LoVo (cell line): ENCODE data around the gene TOR1AIP1.
"Not testable (repeated sequence)": the region's sequence is repeated elsewhere in the genome, so short reads cannot be mapped to it uniquely, and the experiment has no call there.

Source experiments
- DNase-seq: peaks from one replicate; pipeline ENCODE4 v3.0.0-alpha.2; 2016; ENCODE audit warnings: low spot score

Gene TOR1AIP1, protein sequence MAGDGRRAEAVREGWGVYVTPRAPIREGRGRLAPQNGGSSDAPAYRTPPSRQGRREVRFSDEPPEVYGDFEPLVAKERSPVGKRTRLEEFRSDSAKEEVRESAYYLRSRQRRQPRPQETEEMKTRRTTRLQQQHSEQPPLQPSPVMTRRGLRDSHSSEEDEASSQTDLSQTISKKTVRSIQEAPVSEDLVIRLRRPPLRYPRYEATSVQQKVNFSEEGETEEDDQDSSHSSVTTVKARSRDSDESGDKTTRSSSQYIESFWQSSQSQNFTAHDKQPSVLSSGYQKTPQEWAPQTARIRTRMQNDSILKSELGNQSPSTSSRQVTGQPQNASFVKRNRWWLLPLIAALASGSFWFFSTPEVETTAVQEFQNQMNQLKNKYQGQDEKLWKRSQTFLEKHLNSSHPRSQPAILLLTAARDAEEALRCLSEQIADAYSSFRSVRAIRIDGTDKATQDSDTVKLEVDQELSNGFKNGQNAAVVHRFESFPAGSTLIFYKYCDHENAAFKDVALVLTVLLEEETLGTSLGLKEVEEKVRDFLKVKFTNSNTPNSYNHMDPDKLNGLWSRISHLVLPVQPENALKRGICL

DNA sequence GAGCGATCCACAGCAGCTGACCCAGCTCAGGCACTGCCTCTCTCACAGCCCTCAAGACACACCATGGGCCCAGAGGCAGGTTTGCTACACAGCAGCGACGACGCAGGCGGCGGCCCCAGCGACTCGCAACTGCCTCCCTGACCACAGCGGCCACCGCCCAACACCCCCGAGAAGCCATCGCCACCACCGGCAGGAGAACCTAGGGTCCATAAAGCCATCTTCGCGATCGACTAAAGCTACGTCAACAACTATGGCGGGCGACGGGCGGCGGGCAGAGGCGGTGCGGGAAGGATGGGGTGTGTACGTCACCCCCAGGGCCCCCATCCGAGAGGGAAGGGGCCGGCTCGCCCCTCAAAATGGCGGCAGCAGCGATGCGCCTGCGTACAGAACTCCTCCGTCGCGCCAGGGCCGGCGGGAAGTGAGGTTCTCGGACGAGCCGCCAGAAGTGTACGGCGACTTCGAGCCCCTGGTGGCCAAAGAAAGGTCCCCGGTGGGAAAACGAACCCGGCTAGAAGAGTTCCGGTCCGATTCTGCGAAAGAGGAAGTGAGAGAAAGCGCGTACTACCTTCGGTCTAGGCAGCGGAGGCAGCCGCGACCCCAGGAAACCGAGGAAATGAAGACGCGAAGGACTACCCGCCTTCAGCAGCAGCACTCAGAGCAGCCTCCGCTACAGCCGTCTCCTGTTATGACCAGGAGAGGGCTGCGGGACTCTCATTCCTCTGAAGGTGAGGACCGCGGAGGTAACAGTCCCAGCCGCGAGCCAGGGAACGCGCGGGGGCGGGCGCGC is at the start of gene TOR1AIP1:
Gene TOR1AIP1 (plus strand): TSS at position 33 of the 787 bp plus-strand sequence. CDS start 218 bp downstream, at position 251.
- peak; percentile 95 for DNase-seq

DNA sequence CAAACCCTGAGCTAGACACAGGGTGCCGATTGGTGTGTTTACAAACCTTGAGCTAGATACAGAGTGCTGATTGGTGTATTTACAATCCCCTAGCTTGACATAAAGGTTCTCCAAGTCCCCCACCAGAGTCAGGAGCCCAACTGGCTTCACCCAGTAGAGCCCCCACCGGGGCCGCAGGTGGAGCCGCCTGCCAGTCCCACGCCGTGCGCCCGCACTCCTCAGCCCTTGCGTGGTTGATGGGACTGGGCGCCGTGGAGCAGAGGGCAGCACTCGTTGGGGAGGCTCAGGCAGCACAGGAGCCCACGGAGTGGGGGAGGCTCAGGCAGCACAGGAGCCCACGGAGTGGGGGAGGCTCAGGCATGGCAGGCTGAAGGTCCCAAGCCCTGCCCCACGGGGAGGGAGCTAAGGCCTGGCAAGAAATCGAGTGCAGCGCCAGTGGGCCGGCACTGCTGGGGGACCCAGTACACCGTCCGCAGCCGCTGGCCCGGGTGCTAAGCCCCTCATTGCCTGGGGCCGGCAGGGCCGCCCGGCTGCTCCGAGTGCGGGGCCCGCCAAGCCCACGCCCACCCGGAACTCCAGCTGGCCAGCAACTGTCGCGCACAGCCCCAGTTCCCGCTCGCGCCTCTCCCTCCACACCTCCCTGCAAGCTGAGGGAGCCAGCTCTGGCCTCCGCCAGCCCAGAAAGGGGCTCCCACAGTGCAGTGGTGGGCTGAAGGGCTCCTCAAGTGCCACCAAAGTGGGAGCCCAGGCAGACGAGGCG is 45.2 kb upstream of the TOR1AIP1 start:
- not testable (repeated sequence) for DNase-seq

DNA sequence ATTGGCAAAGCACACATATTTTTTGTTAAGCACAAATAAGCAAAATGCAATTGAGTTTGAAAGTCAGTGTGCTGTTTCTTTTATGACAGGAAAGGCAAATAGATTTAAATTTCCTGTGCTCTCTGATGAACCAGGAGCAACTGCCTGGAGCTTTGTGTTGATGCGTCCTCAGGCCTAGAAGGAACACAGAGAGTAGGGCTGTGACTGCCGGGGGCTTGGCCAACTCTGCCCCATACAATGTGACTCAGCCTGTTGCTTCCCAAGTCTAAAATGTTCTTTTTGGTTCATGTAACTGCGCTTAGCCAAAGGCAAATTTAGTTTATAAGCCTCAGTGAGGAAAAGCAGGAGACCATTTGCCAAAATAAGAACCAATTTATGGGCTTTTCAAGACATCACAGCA is 42.0 kb upstream of the TOR1AIP1 start:
- DNase-seq: no peak

DNA sequence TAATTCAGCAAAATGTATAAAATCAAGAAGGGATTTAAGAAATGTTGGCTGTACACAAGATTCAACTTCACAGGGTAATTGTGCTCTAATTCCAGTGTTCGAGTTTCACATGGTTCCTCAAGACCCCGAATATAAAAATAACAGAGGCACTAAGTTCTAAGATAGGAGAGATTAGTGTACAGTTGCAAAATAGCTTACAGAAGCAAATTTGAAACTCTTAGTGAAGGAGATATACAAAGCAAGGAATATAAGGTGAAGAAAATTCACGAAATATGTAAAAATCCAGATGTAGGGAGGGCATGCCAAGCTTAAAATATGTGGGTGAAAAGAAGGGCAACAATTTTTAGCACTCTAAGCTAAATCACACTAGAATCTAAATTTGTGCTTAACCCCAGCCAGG is 33.9 kb upstream of the TOR1AIP1 start:
- no peak for DNase-seq

DNA sequence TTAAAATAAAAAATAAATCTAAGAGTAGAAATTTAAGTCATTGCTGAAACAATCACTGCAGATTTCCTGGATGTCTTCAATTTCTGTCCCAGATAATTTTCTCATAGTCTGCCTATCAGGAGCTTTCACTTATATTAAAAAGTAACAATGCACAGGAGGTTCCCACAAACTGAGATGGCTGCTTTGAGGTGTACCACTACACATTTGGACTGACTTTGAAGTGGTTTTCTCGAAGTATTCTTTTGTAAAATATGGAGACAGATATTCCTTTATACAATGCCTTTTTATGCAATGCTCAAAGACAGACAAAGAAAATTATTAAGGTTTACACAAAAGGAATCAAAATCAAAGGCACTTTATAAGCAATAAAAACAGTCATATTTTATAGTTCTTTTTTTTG is 29.0 kb upstream of the TOR1AIP1 start:
- DNase-seq: no peak

DNA sequence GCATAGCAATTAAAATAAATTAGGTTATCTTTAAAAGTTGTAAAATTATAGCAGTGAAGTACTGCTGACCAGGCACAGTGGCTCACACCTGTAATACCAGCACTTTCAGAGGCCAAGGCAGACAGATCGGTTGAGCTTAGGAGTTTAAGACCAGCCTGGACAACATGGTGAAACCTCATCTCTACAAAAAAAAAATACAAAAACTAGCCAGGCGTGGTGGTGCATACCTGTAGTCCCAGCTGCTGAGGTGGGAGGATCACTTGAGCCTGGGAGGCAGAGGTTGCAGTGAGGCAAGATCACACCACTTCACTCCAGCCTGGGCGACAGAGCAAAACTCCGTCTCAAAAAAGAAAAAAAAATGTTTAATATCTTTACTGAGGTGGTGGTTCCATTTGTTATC is 26.3 kb upstream of the TOR1AIP1 start:
- DNase-seq: not testable (repeated sequence)

DNA sequence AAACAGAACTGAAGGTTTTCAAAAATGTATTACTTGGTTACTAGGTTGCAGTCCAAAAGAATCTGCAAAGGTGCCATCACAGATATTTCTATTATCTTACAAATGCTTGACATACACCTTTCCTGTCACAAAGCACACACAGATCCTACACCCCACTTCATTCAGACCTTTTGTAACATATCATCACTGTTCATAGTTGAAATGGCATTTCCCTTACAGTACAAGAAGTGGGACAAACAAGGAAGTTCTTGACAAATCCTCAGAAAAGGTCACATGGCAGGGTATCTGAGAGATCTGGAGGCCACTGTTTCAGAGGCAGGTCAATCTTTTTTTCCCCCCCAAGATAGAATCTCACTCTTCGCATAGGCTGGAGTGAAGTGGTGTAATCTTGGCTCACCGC is 25.8 kb upstream of the TOR1AIP1 start:
- no peak for DNase-seq

DNA sequence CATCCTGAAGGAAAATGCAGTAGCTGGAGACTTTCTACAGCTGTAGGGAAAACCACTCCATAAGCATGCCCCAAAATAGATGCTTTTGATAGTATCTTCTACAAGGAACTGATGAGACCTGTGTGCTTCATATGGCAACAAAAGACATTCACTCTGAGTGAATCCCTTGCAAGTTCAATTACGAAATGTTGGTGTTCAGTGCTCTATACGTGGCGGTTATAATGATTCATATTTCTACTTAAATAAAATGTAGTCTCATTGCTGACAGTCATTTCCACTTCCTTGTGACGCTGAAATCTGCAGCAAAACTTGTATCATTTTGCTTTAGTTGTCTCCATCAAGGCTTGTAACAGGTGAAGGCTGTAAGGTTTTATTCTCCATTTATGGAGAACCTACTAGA is 25.1 kb upstream of the TOR1AIP1 start:
- no peak for DNase-seq

DNA sequence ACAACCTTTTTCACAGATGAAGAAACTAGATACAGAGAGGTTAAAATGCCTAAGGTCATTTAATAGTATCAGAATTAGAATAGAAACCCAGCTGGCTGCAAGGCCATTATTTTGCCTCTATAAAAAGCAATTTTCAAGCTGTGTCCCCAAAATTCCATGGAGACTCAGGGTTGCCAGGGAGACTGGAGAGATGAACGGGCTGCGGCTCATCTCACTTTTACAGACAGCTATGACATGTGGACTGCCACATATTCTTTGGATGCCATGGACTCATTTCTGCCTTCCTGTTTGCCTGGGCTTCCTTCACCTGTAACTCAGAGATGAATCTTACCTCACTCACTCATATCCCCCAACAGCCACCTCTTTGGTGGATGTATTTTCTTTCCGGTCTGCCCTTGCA is 21.4 kb upstream of the TOR1AIP1 start:
- DNase-seq: no peak

DNA sequence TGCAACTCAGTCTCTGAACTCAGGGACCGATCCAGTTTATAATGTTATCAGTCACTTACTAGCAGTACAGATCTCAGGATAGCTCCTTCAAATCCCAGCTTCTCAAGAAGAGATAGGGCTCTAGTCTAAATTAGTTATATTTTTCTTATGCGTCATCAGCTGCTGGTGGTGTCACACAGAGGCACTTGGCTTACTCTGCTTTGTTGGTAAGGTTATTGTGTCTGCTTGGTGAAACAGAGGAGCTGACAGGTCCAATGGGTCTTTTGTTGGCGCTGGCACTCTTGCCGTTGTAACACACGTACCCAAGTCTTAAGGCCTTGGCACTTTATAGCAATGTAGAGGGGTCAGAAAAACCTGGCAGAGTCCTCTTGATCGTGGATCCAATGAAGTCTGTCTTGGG is 16.7 kb upstream of the TOR1AIP1 start:
- DNase-seq: no peak

DNA sequence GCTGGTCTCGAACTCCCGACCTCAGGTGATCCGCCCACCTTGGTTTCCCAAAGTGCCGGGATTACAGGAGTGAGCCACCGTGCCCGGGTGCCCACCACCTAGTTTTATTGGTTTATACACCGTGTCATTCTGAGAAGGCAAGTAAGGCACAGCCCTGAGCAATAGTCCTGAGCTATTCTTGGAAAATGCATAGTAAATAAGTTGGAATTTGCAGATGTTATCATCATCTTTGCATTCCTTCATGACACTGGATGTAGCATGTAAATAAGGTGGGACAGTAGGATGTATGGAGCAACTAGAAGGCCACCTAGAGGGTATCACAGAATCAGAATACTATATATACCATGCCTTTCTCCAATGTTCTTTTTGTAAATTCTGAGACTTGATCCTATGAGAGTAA is 15.5 kb upstream of the TOR1AIP1 start:
- no peak for DNase-seq

DNA sequence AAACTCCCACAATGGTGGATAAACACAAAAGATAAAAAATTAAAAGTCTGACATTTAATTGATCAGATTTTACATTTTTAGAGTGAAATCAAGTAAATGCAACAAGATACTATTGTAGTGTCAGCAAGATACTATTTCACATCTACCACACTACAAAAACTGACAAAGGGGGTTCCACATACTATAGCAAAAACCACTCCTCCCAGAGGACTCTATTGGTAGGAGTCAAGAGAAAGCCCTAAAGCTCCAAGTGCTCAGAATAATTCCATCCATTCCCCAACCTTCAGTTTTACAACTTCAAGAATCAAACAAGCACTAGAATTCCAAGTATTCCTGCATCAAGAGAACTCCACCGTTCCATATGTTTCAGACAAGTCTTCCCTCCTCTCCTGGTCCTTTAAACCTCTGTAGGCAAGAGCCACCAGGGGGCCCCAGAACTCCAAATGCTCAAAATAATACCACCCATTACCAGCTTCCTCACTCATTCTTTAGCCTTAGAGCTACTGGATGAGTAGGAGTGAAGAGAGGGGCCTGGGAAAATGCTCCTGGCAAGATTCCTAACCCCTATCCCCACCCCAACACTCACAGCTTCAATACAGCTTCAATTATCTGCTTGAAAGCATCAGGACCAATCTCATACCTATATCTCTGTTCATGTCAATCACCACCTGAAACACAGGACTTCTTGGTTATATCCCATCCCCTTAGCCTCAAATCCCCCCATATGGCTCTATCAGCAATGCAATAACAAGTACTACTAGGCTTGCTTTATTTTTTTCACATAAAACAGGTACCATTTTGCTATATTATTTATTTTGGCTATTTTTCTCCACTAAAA is 14.4 kb upstream of the TOR1AIP1 start:
- peak; percentile 32 for DNase-seq

DNA sequence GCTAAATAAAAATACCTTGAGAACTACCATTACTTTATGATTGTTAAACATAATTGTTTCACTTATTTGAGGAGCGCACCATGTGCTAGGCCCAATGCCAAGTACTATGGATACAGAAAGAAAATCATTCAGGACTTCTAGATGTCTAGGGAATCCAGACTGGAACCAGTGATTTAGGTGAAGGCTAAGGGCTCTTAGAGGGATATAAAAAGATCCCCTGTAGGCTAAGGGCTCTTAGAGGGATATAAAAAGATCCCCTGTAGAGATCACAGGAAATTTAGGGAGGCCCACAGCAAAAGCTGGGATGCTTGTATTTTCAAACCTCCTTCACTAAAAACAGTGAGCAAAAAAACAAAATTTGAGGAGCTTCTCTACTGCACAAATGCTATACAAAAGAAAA is 11.2 kb upstream of the TOR1AIP1 start:
- DNase-seq: no peak

DNA sequence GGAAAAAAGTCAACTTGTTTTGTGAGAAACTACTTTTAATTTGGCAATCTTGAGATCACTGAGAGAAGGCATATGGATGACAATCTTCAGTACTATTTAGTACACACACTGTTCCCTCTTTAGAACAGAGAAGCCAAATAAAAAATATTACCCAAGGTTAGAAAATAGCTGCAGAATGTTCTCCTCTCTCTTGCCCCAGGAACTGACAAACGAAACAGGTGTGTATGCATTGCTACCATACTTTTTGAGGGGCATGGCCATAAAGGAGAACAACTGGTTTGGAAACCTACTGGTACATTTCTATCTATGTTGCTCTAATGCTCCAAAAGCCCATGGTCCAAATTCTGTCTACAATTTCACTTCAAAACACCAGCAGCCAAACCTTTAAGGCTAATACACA is 10.1 kb upstream of the TOR1AIP1 start:
- DNase-seq: no peak

DNA sequence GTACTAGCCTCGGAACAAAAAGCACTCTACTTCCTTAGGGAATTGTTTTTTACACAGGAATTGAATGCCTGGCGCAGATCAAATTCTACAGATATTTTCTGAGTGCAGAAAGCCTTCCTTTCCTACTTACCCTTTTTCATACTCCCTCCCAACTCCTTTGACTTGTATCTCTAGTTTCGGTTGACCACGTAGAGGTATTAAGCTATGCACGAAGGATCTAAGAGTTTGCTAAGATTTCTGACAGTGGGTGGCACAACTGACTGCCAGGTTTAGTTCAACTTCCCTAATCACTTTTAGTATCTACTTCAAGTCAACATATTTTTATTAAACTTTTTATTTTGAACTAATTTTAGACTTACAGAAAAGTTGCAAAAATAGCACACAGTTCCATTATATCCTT is 9.5 kb upstream of the TOR1AIP1 start:
- DNase-seq: no peak

DNA sequence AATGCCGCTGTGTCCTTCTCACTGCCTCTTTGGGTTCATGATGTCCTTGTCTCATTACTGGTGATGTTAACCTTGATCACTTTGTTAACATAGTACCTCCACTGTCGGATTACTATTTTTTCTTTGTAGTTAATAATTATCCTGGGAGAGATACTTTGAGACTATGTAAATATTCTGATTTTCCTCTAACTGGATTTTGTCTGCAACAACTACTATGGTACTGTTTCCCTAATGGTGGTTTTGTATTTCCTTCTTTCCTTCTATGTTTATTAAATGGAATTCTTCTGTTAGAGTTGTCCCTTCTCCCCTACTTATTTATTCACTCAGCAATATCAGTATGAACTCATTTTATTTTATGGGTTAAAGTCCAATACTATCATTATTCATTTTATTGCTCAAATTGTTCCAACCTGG is 8.6 kb upstream of the TOR1AIP1 start:
- no peak for DNase-seq

DNA sequence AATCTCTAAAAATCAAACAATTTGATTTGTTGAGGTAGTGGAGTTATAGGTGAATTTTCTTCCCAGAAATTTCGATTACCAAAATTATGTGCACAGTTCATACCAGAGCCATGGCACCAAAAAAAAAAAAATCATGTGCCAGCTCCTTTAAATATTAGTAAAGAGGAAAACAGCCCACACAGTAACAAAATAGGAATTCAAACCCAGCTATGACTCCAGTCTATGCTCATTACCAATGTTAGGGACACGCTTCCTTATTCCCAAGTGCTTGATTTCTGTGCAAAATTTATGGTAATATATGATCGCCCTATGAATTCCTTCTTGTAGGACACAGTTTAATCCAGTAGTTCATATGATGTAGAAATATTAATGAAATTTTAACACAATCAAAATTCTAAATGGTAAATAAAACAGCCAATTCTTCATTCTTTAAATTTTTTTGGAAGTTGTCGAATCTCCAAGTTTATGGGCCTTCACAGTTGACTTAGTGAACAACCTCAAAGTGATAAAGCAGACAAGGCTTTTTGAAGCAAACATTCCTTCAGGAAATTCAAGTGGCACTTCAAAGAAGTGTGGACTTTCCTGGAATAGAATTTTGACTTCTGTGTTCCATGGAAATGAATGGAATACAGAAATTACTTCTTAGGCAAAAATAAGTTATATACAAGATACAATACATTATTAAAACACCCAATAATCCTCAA is 6.3 kb upstream of the TOR1AIP1 start:
- DNase-seq: no peak

DNA sequence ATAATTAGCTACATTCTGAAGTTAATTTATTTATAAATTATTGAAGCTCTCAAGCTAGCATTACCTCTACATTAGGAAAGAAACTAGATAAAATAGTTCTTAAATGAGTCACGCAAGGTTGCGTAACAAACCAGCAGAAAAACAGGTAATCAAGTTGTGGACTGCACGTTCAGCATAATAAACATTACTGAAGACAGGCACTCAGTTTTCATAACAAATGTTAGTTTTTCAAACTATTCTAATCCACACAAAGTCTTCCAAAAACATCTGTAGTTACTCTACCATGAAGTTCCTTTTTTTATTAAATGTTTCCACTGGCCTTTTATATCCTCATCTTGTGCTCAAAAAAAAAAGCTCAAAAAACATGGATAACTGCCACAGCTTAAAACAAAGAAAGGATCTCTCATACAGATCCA is 5.8 kb upstream of the TOR1AIP1 start:
- DNase-seq: peak; percentile 75

DNA sequence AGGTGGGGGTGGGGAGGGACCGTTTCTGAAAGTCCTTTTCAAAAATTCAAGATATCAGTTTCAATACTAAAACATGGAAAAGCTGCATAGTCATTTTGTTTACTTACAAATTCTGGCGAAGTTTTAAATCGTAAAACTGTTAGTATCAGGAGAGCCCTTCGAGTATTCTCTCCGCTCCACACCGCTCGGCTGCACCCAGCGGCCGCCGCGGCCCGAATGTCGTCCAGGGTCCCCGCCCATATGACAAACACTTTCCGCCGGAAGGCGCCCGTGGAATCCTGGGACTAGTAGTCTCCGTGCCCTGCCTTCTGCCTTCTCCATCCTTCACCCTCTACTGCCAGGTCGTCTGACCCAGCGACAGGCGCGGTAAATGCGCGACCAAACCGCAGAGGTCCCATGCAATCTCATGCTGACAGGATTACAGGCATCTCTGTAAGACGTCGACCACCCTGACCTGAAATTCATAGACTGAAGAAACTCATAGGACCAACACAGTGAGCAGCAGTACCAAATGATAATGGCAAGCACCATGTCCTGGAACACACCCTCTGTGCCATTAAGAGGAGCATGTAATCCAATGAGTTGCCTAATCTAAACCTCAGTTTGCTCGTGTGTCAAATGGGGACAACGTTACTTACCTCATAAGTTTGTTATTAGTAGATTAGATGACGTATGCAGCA is 4.4 kb upstream of the TOR1AIP1 start, which contains the start of gene TOR1AIP2:
Gene TOR1AIP2 (minus strand): TSS at position 218 of the 680 bp plus-strand sequence. CDS start 25,138 bp downstream, outside the sequence.
- peak; percentile 85 for DNase-seq

DNA sequence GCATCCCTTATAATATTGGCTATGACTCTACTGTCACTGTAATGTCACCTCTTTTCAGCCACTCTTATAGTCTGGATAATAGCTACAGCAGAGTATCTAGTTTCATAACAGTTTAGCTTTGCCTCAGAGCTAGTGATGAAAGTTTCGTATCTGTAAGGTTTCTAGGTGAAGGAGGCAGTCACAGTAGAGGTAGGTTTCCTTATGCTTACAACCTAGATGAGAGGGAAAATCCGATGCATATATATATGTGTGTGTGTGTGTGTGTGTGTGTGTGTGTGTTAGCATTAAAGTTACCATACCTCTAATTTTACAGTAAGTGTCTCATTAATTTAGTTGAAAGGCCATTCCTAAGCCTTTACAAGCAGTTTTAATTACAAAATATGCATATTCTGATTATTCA is 2.3 kb upstream of the TOR1AIP1 start:
- DNase-seq: no peak
